ENCODE measurements around the gene BCLAF1.
A peak's percentile ranks its signal among the peaks of the same experiment; 100 is the strongest.
"Not testable (repeated sequence)": the region's sequence is repeated elsewhere in the genome, so short reads cannot be mapped to it uniquely, and the experiment has no call there.

The BCLAF1 gene

DNA sequence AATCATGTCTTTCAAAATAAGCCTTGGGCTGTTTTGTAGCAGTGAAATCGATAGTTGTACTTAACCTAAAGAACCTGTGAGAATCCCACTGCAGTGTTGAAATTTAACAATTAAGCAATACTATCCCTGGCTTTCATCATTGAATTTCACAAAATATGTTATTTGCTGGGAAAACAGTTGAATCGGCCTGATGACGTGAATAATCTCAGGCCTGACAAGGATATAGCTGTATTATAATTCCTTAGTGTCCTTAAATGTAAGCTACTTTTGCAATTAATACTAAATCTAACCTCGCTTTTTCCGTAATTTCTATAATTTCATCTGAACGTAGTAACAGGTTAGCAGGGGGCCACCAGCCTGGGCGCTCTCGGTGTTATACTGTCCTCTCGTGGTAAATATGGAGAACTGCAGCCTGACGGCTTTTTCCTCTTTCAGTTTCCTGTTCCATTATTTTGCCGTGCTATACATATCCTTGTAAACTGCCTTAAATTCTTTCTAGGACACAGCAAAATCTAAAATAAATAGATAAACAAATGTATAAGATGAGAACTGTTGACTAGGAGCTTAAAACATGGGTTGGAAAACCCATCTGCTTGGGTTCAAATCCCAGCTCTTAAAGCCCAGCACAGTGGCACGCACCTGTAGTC lies 63.5 kb downstream of the BCLAF1 start:
- H3K27ac ChIP-seq, result peak overlapping the region; percentile 44
- H3K36me3 ChIP-seq (replicated peaks), result no peaks in the 10 kb centered on the region
- no peak overlapping the region for H3K4me3 ChIP-seq (ENCODE audit: low read depth, low read length)
- TF ChIP-seq, protein P1, sequence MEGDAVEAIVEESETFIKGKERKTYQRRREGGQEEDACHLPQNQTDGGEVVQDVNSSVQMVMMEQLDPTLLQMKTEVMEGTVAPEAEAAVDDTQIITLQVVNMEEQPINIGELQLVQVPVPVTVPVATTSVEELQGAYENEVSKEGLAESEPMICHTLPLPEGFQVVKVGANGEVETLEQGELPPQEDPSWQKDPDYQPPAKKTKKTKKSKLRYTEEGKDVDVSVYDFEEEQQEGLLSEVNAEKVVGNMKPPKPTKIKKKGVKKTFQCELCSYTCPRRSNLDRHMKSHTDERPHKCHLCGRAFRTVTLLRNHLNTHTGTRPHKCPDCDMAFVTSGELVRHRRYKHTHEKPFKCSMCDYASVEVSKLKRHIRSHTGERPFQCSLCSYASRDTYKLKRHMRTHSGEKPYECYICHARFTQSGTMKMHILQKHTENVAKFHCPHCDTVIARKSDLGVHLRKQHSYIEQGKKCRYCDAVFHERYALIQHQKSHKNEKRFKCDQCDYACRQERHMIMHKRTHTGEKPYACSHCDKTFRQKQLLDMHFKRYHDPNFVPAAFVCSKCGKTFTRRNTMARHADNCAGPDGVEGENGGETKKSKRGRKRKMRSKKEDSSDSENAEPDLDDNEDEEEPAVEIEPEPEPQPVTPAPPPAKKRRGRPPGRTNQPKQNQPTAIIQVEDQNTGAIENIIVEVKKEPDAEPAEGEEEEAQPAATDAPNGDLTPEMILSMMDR (IDR thresholded peaks at IDR 0.05; ENCODE audit: low read depth, low read length, missing control alignments), result peak; percentile 100
- in situ Hi-C loops (cut with HindIII; ENCODE audit: low pct_ligation_motif_present, low sequenced_read_pairs), result no loop called here
- peak; percentile 30 for DNase-seq
- H3K27me3 ChIP-seq (replicated peaks), result no peaks in the 10 kb centered on the region

DNA sequence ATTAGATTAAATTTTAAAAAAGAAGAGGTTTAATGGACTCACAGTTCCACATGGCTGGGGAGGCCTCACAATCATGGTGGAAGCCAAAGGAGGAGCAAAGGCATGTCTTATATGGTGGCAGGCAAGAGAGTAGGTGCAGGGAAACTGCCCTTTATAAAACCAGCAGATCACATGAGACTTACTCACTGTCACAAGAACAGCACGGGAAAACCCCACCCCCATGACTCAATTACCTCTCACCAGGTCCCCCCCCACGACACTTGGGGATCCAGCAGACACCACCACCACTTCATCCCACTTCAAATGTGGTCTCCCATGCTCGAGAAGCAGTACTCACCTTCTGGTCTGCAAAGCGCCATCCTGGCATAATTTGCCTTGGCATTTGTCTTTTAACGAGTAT lies 64.2 kb downstream of the BCLAF1 start:
- Histone ChIP-seq H3K27me3 (replicated peaks) (no peaks in the 10 kb centered on the region), H3K4me3 (ENCODE audit: low read depth, low read length) (no peak overlapping the region), H3K27ac (no peak overlapping the region), H3K36me3 (replicated peaks) (no peaks in the 10 kb centered on the region)
- TF ChIP-seq, protein P1 (IDR thresholded peaks at IDR 0.05; ENCODE audit: low read depth, low read length, missing control alignments), result no peak
- no peak for DNase-seq
- in situ Hi-C loops (cut with HindIII; ENCODE audit: low pct_ligation_motif_present, low sequenced_read_pairs), result no loop called here

- DNase-seq; H3K27ac ChIP-seq; H3K4me3 ChIP-seq (ENCODE audit: low read depth, low read length); H3K27me3 ChIP-seq (replicated peaks); in situ Hi-C loops (cut with HindIII; ENCODE audit: low pct_ligation_motif_present, low sequenced_read_pairs); H3K36me3 ChIP-seq (replicated peaks): not testable (repeated sequence)
Measured at GRCh38 chr6:136224974-136225373, 64.7 kb downstream of the BCLAF1 start.

DNA sequence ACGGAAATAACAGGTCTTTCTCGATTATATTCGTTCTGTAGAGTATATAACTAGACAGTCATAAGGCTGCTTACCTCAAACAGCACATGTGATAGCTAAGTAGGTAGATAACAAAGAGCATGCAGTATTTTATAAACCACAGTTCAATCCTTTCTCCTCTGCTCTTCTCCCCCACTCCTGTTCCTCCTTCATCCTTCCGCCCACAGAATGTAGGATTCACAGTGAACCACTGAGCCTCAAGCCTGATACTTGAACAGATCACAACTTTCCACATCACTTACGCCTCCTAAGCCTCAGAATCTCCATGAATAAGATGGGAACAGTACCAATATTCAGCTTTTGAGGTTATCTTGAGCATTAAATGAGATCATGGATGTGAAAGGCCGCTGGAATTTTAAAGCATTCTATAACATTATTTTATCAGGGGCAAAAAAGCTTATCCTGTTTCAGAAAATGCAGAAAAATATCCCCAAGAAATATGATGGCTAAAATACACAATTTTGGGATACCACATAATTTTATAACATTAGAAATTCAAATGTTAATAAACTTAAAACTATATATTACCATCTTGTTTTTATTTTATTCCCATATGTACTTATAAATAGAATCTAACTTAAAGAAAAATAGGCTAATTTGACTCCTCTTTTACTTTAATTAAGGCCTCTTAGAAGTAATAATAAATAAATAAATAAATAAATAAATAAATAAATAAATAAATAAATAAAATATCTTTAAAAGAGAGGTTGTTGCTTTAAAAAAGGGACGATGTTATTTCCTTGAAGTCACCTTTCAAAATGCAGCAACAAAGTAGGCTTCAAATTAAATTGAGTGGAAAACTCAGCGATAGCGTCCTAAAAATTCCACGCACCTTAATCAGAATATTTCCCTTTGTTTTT lies 72.9 kb downstream of the BCLAF1 start:
- TF ChIP-seq, protein P1 (IDR thresholded peaks at IDR 0.05; ENCODE audit: low read depth, low read length, missing control alignments), result no peak
- in situ Hi-C loops (cut with HindIII; ENCODE audit: low pct_ligation_motif_present, low sequenced_read_pairs), result no loop called here

DNA sequence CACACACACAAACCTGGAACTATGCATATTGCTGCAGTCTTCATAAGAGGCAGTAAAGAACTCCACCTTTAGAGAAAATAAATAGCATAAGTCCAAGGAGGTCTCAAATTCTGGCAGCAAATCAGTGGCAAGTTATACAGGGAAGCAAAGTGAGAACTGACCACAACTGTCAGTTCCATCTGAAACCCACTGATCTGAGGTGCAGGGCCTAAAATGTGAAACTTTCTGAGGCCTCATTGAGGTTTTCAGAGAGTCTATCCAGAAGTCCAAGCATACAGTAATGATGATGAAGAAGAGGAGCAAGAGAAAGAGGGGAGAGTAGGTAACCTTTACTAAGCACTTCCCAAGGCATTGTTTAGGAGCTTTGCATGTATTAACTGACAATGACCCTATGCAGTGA lies 75.8 kb downstream of the BCLAF1 start:
- no peak for DNase-seq
- no peak overlapping the region for H3K27ac ChIP-seq
- in situ Hi-C loops (cut with HindIII; ENCODE audit: low pct_ligation_motif_present, low sequenced_read_pairs), result no loop called here
- H3K36me3 ChIP-seq (replicated peaks), result no peaks in the 10 kb centered on the region
- H3K4me3 ChIP-seq (ENCODE audit: low read depth, low read length), result no peak overlapping the region
- H3K27me3 ChIP-seq (replicated peaks), result no peaks in the 10 kb centered on the region
- TF ChIP-seq, protein P1 (IDR thresholded peaks at IDR 0.05; ENCODE audit: low read depth, low read length, missing control alignments), result no peak

More for the DNA sequence above, 72.9 kb downstream of the BCLAF1 start:
- no peaks in the 10 kb centered on the region for H3K27me3 ChIP-seq (replicated peaks)
- H3K27ac ChIP-seq, result no peak overlapping the region
- H3K36me3 ChIP-seq (replicated peaks), result no peaks in the 10 kb centered on the region
- DNase-seq, result no peak
- H3K4me3 ChIP-seq (ENCODE audit: low read depth, low read length), result no peak overlapping the region

- in situ Hi-C loops (cut with HindIII; ENCODE audit: low pct_ligation_motif_present, low sequenced_read_pairs), result no loop called here
- H3K27me3 ChIP-seq (replicated peaks), result no peaks in the 10 kb centered on the region
- no peaks in the 10 kb centered on the region for H3K36me3 ChIP-seq (replicated peaks)
- TF ChIP-seq, protein P1 (IDR thresholded peaks at IDR 0.05; ENCODE audit: low read depth, low read length, missing control alignments), result no peak
- no peak for DNase-seq
- no peak overlapping the region for H3K27ac ChIP-seq
- no peak overlapping the region for H3K4me3 ChIP-seq (ENCODE audit: low read depth, low read length)
Measured at GRCh38 chr6:136213012-136213539, 76.6 kb downstream of the BCLAF1 start.
